GM06990 (cell line): ENCODE measurements around the gene ZNF669.

ENCODE experiments used
- DNase-seq: peaks from one replicate; pipeline ENCODE4 v3.0.0-alpha.2; 2011; ENCODE audit not compliant: insufficient read length; ENCODE audit errors: extremely low read depth
- H3K27me3 ChIP-seq: replicated peaks from 2 replicates; pipeline ENCODE4 v1.6.0; 2011; ENCODE audit warnings: low read length; ENCODE audit not compliant: control insufficient read depth, insufficient read depth
- H3K36me3 ChIP-seq: 2 replicates; pipeline ENCODE4 v1.5.1; 2011; ENCODE audit warnings: low read length; ENCODE audit not compliant: control insufficient read depth, insufficient read depth
- H3K4me3 ChIP-seq: replicated peaks from 2 replicates; pipeline ENCODE4 v1.5.1; 2011; ENCODE audit warnings: low read depth, mild to moderate bottlenecking, control low read depth, low read length
- TF ChIP-seq, protein P1 (sequence below): IDR thresholded peaks from 2 replicates; pipeline ENCODE4 v1.5.1; 2011; ENCODE audit warnings: low read length, control low read depth, mild to moderate bottlenecking, inconsistent platforms; ENCODE audit not compliant: insufficient read depth, poor library complexity, severe bottlenecking

ZNF669 gene

DNA sequence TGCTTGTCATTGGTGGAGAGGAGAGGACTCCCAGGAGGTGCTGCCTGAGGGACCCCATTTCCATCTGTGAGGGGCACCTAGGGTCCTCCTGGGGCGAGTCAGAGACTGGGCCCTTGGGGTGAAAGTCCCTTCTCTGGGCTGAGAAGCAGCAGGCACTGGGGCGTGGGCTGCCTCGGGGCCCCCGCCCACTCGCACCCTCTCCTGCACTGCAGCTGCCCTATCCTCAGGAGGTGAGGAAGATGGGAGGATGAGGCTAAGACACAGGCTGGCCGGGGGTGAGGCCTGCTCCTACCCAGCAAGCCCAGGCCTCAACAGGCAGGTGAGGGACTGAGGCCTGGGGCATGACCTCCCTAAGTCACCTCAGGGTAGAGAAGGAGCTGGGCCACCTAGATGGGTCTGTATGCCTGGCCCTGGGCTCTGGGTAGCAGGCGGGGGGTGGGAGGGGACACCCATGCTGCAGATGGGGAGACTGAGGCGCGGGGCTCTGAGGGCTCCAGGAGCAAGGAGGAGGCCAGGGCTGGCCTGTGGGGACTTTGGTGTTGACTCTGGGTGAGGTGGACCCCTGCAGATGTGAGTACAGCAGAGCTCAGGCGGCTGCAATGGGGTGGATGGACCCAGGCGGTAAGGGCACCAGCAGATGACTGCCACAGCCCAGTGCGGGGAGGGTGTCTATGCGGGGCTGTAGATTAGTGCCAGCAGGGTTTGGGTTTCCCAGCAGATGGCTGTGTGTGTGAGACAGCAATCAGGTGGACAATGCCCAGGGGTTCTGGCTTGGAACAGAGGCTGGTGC is 10.4 kb upstream of the ZNF669 start:
- H3K4me3 ChIP-seq: no peak overlapping the region
- H3K27me3 ChIP-seq: no peaks in the 10 kb centered on the region
- TF ChIP-seq, protein P1, sequence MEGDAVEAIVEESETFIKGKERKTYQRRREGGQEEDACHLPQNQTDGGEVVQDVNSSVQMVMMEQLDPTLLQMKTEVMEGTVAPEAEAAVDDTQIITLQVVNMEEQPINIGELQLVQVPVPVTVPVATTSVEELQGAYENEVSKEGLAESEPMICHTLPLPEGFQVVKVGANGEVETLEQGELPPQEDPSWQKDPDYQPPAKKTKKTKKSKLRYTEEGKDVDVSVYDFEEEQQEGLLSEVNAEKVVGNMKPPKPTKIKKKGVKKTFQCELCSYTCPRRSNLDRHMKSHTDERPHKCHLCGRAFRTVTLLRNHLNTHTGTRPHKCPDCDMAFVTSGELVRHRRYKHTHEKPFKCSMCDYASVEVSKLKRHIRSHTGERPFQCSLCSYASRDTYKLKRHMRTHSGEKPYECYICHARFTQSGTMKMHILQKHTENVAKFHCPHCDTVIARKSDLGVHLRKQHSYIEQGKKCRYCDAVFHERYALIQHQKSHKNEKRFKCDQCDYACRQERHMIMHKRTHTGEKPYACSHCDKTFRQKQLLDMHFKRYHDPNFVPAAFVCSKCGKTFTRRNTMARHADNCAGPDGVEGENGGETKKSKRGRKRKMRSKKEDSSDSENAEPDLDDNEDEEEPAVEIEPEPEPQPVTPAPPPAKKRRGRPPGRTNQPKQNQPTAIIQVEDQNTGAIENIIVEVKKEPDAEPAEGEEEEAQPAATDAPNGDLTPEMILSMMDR: no peak
- no peaks in the 10 kb centered on the region for H3K36me3 ChIP-seq
- no peak for DNase-seq

DNA sequence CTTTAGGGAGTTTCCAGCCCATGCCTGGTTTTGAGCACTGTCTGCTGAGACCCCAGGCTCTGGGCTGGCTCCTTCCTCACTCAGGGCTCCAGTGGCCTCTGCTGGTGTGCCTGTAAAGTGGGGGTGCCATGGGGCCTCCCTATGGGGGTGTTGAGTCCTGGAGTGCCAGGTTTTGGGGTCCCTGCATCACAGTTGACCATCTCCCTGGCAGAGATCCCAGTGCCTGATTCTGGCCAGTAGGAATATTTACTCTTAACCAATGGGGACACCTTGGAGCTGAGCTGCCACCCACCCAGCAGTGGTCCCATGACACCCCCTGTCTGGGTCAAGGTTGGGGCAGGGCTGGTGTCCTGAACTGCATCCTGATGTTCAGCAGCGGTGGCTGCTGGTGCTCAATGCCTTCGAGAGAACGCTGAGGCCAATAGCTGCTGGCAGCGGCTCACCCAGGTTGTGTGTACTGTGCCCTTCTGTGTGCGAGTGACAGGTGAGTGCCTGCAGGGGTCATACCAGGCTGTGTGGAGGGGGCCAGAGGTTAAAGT is 9.6 kb upstream of the ZNF669 start:
- TF ChIP-seq, protein P1: no peak
- Histone ChIP-seq H3K36me3 (no peaks in the 10 kb centered on the region), H3K27me3 (no peaks in the 10 kb centered on the region), H3K4me3 (no peak overlapping the region)
- DNase-seq: no peak

DNA sequence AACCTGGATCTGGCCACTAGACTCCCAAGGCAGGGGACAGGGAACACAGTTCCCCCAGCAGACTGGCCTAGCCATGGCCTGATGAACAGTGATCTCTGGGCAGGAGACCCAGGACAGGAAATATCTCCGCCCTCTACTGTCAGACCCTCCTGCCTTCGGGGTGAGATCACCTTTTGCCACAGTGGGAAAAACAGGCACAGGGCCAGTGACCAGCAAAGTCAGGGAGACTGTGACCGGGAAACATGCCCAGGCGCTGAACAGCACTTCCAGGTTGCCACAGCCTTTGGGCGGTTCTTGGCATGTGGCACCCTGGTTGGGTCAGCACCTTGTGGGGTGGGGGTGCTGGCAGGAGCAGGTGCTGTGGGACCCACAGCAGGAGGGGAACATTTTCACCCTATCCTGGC is 8.9 kb upstream of the ZNF669 start:
- Histone ChIP-seq H3K27me3 (no peaks in the 10 kb centered on the region), H3K4me3 (no peak overlapping the region), H3K36me3 (no peaks in the 10 kb centered on the region)
- TF ChIP-seq, protein P1: no peak
- DNase-seq: no peak

DNA sequence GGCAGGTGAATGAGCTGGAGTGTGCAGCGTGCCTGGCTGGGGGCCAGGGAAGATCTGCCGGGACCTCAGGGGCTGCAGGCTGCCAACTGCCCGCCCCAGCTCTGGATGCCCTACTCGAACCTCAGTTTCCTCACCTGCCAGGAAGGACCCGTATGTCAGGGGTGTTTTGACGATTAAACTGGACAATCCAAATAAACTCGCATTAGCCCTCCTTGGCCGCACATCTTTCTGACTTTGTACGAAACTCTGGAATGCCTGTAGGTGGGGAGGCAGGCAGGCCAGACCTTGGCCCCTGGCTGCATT is 8.3 kb upstream of the ZNF669 start:
- H3K4me3 ChIP-seq: no peak overlapping the region
- TF ChIP-seq, protein P1: no peak
- H3K36me3 ChIP-seq: no peaks in the 10 kb centered on the region
- no peaks in the 10 kb centered on the region for H3K27me3 ChIP-seq
- DNase-seq: no peak

DNA sequence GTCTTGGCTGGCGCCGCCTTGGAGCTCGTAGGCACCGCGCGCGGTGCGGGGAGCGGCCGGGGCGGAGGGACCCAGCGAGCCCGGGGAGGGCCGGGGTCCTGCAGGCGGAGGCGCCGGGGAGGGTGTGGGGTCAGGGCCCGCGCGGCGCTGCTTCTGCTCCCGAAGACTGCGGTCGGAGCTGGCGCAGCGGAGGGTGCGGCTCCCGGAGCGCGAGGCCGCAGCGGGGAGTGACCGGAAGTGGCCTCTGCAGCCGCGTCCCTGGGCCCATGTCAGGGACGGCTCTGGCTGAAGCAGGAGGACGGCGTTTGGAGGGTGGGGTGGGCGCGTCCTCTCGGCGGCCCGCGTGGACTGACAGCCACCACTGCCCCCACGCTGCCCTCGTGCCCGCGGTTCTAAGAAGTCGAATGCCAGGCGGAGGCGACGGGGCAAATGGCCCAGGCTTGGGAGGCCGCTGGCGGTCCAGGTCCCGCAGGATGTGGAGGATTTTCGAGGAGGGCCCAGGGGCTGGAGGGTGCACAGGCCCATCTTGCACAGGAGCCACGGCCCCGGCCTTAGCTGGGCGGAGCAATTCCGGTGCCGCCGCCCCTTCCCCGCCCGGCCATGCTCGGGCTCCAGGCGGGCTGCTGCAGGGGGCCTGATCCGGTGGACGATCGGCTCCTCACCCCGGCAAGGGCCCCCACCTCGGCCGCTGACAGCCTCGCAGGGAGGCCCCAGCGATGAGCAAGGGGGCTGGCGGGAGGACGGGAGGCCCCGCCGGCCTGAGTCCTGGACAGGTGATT is 7.7 kb upstream of the ZNF669 start:
- Histone ChIP-seq H3K27me3 (no peaks in the 10 kb centered on the region), H3K36me3 (no peaks in the 10 kb centered on the region), H3K4me3 (no peak overlapping the region)
- no peak for DNase-seq
- TF ChIP-seq, protein P1: no peak
